B cell (primary cell): Measurements from ENCODE around the gene HES4. TPM values are rescaled to one million over a fixed set of nuclear protein-coding genes. Genes with fewer than 3 reads are reported as not detected.

ENCODE experiments used
- ATAC-seq: fragments of 200-7000 bp; cut with Tn5 transposase; one replicate; pipeline ENCODE4 v1.10.0; 2021; ENCODE audit warnings: low read depth, mild to moderate bottlenecking, moderate number of reproducible peaks, moderate library complexity
- CTCF ChIA-PET: fragments of 350-600 bp; sonication (Branson Sonifier 250); formaldehyde crosslinking; loops from one replicate; lab custom pipeline; 2021; ENCODE audit warnings: antibody characterized with exemption, inconsistent platforms; lab: Charles Lee
- POLR2A ChIA-PET: fragments of 350-600 bp; sonication (Branson Sonifier 250); formaldehyde crosslinking; loops from one replicate; lab custom pipeline; 2021; ENCODE audit warnings: antibody characterized with exemption; lab: Charles Lee
- DNase-seq: peaks from one replicate; pipeline ENCODE4 v3.0.0; 2013
- H2AFZ ChIP-seq: 2 replicates; pipeline ENCODE4 v1.6.1; 2012; ENCODE audit warnings: mild to moderate bottlenecking, low read depth, low read length; ENCODE audit not compliant: insufficient read depth, poor library complexity, severe bottlenecking
- H3K27ac ChIP-seq, 2 donors: 1 replicate in 1 of 2; 2 replicates in 1 of 2; pipeline ENCODE4 v1.5.1; 2012 to 2013; ENCODE audit warnings: low read length in 2 of 2, mild to moderate bottlenecking in 2 of 2, moderate library complexity in 1 of 2
- H3K27me3 ChIP-seq, 4 experiments: fragments of 200-600 bp in 1 of 4; sonication (generic) in 1 of 4; replicated peaks in 1 of 4; 1 replicate in 2 of 4; 2 replicates in 2 of 4; pipeline versions ENCODE4 v1.6.1 to v1.7.0; 2013 to 2016; ENCODE audit warnings: low read length in 3 of 4, mild to moderate bottlenecking in 2 of 4, mixed read lengths in 1 of 4, moderate library complexity in 1 of 4; ENCODE audit not compliant: insufficient read depth in 4 of 4, control insufficient read depth in 3 of 4; ENCODE audit errors: control extremely low read depth in 1 of 4
- H3K36me3 ChIP-seq, 2 experiments: replicated peaks in 1 of 2; 1 replicate in 1 of 2; 2 replicates in 1 of 2; pipeline versions ENCODE4 v1.6.1 to v1.7.1; 2013; ENCODE audit warnings: low read length in 1 of 2; ENCODE audit not compliant: insufficient read depth in 2 of 2, control insufficient read depth in 1 of 2; ENCODE audit errors: control extremely low read depth in 1 of 2, extremely low read depth in 1 of 2
- H3K4me1 ChIP-seq, 2 donors: fragments of 200-600 bp in 1 of 2; sonication (generic) in 1 of 2; 1 replicate in 1 of 2; 2 replicates in 1 of 2; pipeline versions ENCODE4 v1.5.1 to v1.6.1; 2013 to 2017; ENCODE audit warnings: low read length in 2 of 2; ENCODE audit not compliant: control insufficient read depth in 2 of 2, insufficient read depth in 2 of 2
- H3K4me2 ChIP-seq: replicated peaks from 2 replicates; pipeline ENCODE3; 2012; ENCODE audit warnings: mild to moderate bottlenecking, low read depth, low read length; ENCODE audit not compliant: poor library complexity, severe bottlenecking
- H3K4me3 ChIP-seq, 5 experiments: fragments of 200-600 bp in 1 of 5; sonication (generic) in 1 of 5; 1 replicate in 3 of 5; 2 replicates in 2 of 5; pipeline versions ENCODE4 v1.5.1 to v1.7.0; 2011 to 2016; ENCODE audit warnings: low read length in 4 of 5, mild to moderate bottlenecking in 4 of 5, low read depth in 2 of 5, control low read depth in 1 of 5, moderate library complexity in 1 of 5; ENCODE audit not compliant: insufficient read depth in 1 of 5; ENCODE audit errors: control extremely low read depth in 1 of 5, extremely low read depth in 1 of 5
- H3K79me2 ChIP-seq: fragments of 200-600 bp; sonication (generic); one replicate; pipeline ENCODE4 v1.6.0; 2016; ENCODE audit warnings: low read length; ENCODE audit not compliant: control insufficient read depth, insufficient read depth
- H3K9ac ChIP-seq: fragments of 200-600 bp; sonication (generic); 2 replicates; pipeline ENCODE4 v1.6.1; 2017; ENCODE audit warnings: mild to moderate bottlenecking, low read length, moderate library complexity
- H3K9me3 ChIP-seq, 3 donors: one replicate each; pipeline versions ENCODE4 v1.6.1 to v1.7.1; 2013; ENCODE audit warnings: low read length in 2 of 3; ENCODE audit not compliant: control insufficient read depth in 2 of 3, insufficient read depth in 1 of 3; ENCODE audit errors: control extremely low read depth in 1 of 3
- H4K20me1 ChIP-seq: 2 replicates; pipeline ENCODE4 v1.6.0; 2012; ENCODE audit warnings: mild to moderate bottlenecking, low read length; ENCODE audit not compliant: insufficient read depth, control insufficient read depth, poor library complexity, severe bottlenecking
- H3K27ac Mint-ChIP-seq: one replicate; pipeline ENCODE4 v1.8.0; 2021; ENCODE audit warnings: mixed read lengths
- H3K27me3 Mint-ChIP-seq: one replicate; pipeline ENCODE4 v1.8.0; 2021; ENCODE audit warnings: mixed read lengths
- H3K4me1 Mint-ChIP-seq: one replicate; pipeline ENCODE4 v1.8.0; 2021; ENCODE audit warnings: mixed read lengths
- H3K4me3 Mint-ChIP-seq: one replicate; pipeline ENCODE4 v1.8.0; 2021; ENCODE audit warnings: mixed read lengths
- H3K9me3 Mint-ChIP-seq: one replicate; pipeline ENCODE4 v1.8.0; 2022; ENCODE audit warnings: mixed read lengths; ENCODE audit not compliant: insufficient read depth
- CTCF ChIP-seq: fragments of 200-600 bp; IDR thresholded peaks from one replicate; pipeline ENCODE4 v1.8.0; 2022; ENCODE audit warnings: antibody characterized with exemption, mild to moderate bottlenecking
- EZH2 ChIP-seq: IDR thresholded peaks from 2 replicates; pipeline ENCODE4 v1.6.1; 2012; ENCODE audit warnings: borderline replicate concordance, low read depth, mild to moderate bottlenecking, moderate library complexity, low read length; ENCODE audit not compliant: insufficient read depth, poor library complexity, severe bottlenecking
- WGBS: methylation state at CpG from one replicate; pipeline ENCODE4 v1.1.5; 2013; ENCODE audit warnings: missing lambda C conversion rate; ENCODE audit not compliant: insufficient coverage; 5-methylcytosine and 5-hydroxymethylcytosine counted together
- intact Hi-C: fragments of 100-400 bp; cut with micrococcal nuclease; formaldehyde crosslinking; loops from one replicate; pipeline ENCODE4 v1.10.0; 2022
- polyA plus RNA-seq: library from polyadenylated mRNA; depleted of rRNA; stranded (reverse); fragments of >200 nt; gene quantifications from 2 replicates; pipeline ENCODE4 v1.2.3, GENCODE V29; 2012
- total RNA-seq, 2 donors: library from RNA; stranded (reverse); fragments of 120-200 nt in 1 of 2; gene quantifications; 1 replicate in 1 of 2; 2 replicates in 1 of 2; pipeline versions ENCODE4 v1.2.3 to v1.2.4, GENCODE V29; 2013 to 2022

The HES4 gene
- total and polyA plus RNA-seq, 2 donors (not counting 1 experiment from before 2014, with no cell fraction given) = 3.2 to 4.5 TPM

- Mint-ChIP-seq H3K27me3 (no peaks in the 10 kb centered on the region), H3K27ac (no peak overlapping the region), H3K4me1 (peaks cover 5% of the 10 kb centered on the region), H3K9me3 (no peaks in the 10 kb centered on the region), H3K4me3 (no peak overlapping the region)
- ATAC-seq (no peak), DNase-seq (no peak)
- H3K27ac ChIP-seq = no peak overlapping the region
- peaks cover 5% of the 10 kb centered on the region in 2 donors for H3K4me1 ChIP-seq
- no peak overlapping the region for H3K4me2 ChIP-seq
- no peak overlapping the region for H2AFZ ChIP-seq
- H3K4me3 ChIP-seq = no peak overlapping the region
- no peaks in the 10 kb centered on the region for H3K36me3 ChIP-seq
- peaks cover 0 to 7% (median 0%) of the 10 kb centered on the region in 3 donors for H3K9me3 ChIP-seq
- TF ChIP-seq EZH2 (no peak), CTCF (no peak)
- ChIA-PET CTCF (interaction anchor here (0.9 to 2.5 kb wide), 2 partner anchors 12 to 19 kb away, joined by 3 to 9 read pairs; no protein-coding TSS in a partner anchor), POLR2A (no interaction called here)
- H4K20me1 ChIP-seq = peaks cover 1% of the 10 kb centered on the region
- 96% methylated on average over 23 of the region's 23 CpGs for WGBS
- peaks cover 0 to 6% (median under 1%) of the 10 kb centered on the region in 4 experiments for H3K27me3 ChIP-seq
- no peaks in the 10 kb centered on the region for H3K79me2 ChIP-seq
- H3K9ac ChIP-seq = no peak overlapping the region
- intact Hi-C loops = no loop called here
These were observed 45.2 kb upstream of the HES4 start for GRCh38 chr1:1045129-1045528.

- H3K9ac ChIP-seq = no peak overlapping the region
- H3K9me3 Mint-ChIP-seq = no peaks in the 10 kb centered on the region
- no peaks in the 10 kb centered on the region for H3K36me3 ChIP-seq
- H3K27ac ChIP-seq = no peak overlapping the region
- H3K9me3 ChIP-seq = peaks cover 0 to 7% (median 0%) of the 10 kb centered on the region in 3 donors
- H3K27me3 ChIP-seq = peaks cover 0 to 12% (median 3%) of the 10 kb centered on the region in 4 experiments
- peaks cover 9% of the 10 kb centered on the region for H3K4me1 Mint-ChIP-seq
- H3K4me1 ChIP-seq = peaks cover 10 to 11% of the 10 kb centered on the region in 2 donors
- H2AFZ ChIP-seq = no peak overlapping the region
- no peak overlapping the region for H3K4me3 ChIP-seq
- peaks cover 2% of the 10 kb centered on the region for H3K27me3 Mint-ChIP-seq
- TF ChIP-seq EZH2 (no peak), CTCF (no peak)
- H3K4me2 ChIP-seq = no peak overlapping the region
- H3K79me2 ChIP-seq = no peaks in the 10 kb centered on the region
- CTCF ChIA-PET = interaction anchor here (0.6 to 2.5 kb wide), 3 partner anchors 11 to 90 kb away, joined by 3 to 9 read pairs (median 3); no protein-coding TSS in a partner anchor
- H3K4me3 Mint-ChIP-seq = peak overlapping the region; percentile 1
- POLR2A ChIA-PET = interaction anchor here (0.5 to 1.8 kb wide), 2 partner anchors 15 to 37 kb away, joined by 3 read pairs; no protein-coding TSS in a partner anchor
- DNase-seq = no peak
- no peak for ATAC-seq
- WGBS = 93% methylated on average over 33 of the region's 34 CpGs
- H4K20me1 ChIP-seq = peaks cover 7% of the 10 kb centered on the region
- intact Hi-C loops = no loop called here
- no peak overlapping the region for H3K27ac Mint-ChIP-seq
These were observed 44.7 kb upstream of the HES4 start for GRCh38 chr1:1044455-1045078.
